Measurements from ENCODE around the gene TCEA3. TPM values are rescaled to one million over a fixed set of nuclear protein-coding genes. Genes with fewer than 3 reads are reported as not detected.

Gene TCEA3
- total RNA-seq, 1 donor from 2014 or later, result 6.6 TPM

DNA sequence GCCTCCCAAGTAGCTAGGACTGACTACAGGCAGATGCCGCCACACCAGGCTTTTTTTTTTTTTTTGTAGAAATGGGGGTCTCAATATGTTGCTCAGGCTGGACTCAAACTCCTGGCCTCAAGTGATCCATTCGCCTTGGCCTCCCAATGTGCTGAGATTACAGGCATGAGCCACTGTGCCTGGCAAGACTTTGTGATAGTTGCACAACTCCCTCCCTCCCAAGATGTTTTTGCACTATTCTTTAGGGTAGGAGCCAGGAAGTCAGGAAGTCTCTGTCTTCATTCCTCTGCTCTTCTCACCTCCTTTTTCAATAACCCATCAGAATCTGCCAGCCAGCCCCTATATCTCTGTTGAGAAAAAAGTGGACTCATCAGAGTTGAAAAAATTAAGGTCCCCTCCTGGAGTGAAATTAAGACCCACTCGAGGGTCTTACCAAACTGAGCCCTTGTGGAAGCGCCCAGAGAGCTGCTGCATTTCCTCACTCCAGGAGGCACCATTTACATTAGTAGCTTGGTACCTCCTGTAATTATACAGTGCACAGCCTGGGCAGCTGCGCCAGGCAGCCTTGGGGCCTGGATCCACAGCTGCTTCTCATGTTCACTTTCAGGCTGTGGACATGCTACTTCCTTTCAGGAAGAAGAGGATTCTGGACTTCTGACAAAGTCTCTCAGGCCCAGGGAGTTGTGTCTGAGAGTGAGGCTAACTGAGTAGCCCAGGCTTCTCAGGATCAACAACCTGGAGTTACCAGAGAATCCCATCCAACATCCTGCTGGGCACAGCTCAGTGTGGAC lies 24.0 kb downstream of the TCEA3 start:
- no peaks in the 10 kb centered on the region for H3K36me3 ChIP-seq (ENCODE audit: control insufficient read depth, insufficient read depth, low read length)
- FAIRE-seq, result no peak
- H3K27me3 ChIP-seq (ENCODE audit: control insufficient read depth, insufficient read depth, low read length), result no peaks in the 10 kb centered on the region
- DNase-seq (ENCODE audit: low read depth), result no peak
- TF ChIP-seq, protein P1, sequence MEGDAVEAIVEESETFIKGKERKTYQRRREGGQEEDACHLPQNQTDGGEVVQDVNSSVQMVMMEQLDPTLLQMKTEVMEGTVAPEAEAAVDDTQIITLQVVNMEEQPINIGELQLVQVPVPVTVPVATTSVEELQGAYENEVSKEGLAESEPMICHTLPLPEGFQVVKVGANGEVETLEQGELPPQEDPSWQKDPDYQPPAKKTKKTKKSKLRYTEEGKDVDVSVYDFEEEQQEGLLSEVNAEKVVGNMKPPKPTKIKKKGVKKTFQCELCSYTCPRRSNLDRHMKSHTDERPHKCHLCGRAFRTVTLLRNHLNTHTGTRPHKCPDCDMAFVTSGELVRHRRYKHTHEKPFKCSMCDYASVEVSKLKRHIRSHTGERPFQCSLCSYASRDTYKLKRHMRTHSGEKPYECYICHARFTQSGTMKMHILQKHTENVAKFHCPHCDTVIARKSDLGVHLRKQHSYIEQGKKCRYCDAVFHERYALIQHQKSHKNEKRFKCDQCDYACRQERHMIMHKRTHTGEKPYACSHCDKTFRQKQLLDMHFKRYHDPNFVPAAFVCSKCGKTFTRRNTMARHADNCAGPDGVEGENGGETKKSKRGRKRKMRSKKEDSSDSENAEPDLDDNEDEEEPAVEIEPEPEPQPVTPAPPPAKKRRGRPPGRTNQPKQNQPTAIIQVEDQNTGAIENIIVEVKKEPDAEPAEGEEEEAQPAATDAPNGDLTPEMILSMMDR (IDR thresholded peaks at IDR 0.05; ENCODE audit: insufficient read depth, low read length, severe bottlenecking), result no peak
- H3K4me3 ChIP-seq (ENCODE audit: low read depth, low read length), result no peak overlapping the region

DNA sequence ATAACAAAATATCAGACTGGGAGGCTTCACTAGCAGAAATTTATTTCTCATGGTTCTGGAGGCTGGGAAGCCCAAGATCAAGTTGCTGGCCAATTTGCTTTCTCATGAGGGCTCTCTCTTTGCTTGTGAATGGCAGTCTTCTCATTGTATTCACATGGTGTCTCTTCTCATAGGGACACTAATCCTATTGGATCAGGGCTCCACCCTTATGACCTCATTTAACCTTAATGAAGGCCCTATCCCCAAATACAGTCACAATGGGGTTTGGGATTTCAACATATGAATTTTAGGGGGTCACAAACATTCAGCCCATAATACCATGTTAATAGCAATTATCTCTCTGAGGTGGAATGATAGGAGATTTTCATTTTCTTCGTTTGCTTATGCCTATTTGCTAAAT lies 25.3 kb downstream of the TCEA3 start:
- TF ChIP-seq, protein P1 (IDR thresholded peaks at IDR 0.05; ENCODE audit: insufficient read depth, low read length, severe bottlenecking), result no peak
- no peak for DNase-seq (ENCODE audit: low read depth)
- Histone ChIP-seq H3K36me3 (ENCODE audit: control insufficient read depth, insufficient read depth, low read length) (no peaks in the 10 kb centered on the region), H3K4me3 (ENCODE audit: low read depth, low read length) (no peak overlapping the region), H3K27me3 (ENCODE audit: control insufficient read depth, insufficient read depth, low read length) (no peaks in the 10 kb centered on the region)
- FAIRE-seq, result no peak

DNA sequence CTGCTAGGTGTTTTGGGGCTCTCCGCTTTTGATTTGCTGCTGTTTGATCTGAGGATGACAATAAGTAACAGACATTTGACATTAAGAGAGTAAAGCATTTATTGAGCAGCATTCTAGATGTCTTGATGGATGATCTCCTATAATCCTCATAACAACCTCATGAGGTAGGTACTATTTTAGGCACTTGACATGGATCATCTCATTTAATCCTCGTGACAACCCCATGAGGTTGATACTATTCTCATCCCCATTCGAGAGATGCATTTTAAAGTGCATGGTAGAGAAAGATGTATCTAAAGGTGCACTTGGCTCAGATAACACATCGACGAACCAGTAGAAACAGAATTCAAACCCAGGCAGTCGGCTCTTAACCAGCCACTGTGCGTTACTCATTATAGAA lies 26.6 kb downstream of the TCEA3 start:
- no peak for FAIRE-seq
- Histone ChIP-seq H3K36me3 (ENCODE audit: control insufficient read depth, insufficient read depth, low read length) (no peaks in the 10 kb centered on the region), H3K4me3 (ENCODE audit: low read depth, low read length) (no peak overlapping the region), H3K27me3 (ENCODE audit: control insufficient read depth, insufficient read depth, low read length) (no peaks in the 10 kb centered on the region)
- no peak for DNase-seq (ENCODE audit: low read depth)
- TF ChIP-seq, protein P1 (IDR thresholded peaks at IDR 0.05; ENCODE audit: insufficient read depth, low read length, severe bottlenecking), result no peak

DNA sequence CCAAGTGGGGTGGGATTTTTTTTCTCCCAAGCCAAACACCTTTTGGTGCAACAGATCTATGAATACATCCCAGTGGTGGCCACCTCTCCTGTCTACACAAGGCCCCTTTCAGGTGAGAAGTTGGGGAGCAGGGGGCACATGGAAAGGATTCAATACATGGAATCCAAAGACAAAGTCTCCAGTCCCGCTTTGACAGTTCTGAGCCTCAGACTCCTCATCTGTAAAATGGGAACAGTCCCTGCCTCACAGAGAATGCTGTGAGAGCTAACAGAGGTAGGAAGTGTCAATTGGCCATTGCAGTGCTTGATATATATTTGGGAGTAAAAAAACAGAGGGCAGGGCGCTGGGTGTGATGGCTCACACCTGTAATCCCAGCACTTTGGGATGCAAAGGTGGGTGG lies 28.2 kb downstream of the TCEA3 start:
- no peaks in the 10 kb centered on the region for H3K27me3 ChIP-seq (ENCODE audit: control insufficient read depth, insufficient read depth, low read length)
- TF ChIP-seq, protein P1 (IDR thresholded peaks at IDR 0.05; ENCODE audit: insufficient read depth, low read length, severe bottlenecking), result no peak
- FAIRE-seq, result no peak
- H3K36me3 ChIP-seq (ENCODE audit: control insufficient read depth, insufficient read depth, low read length), result no peaks in the 10 kb centered on the region
- H3K4me3 ChIP-seq (ENCODE audit: low read depth, low read length), result no peak overlapping the region
- DNase-seq (ENCODE audit: low read depth), result no peak

DNA sequence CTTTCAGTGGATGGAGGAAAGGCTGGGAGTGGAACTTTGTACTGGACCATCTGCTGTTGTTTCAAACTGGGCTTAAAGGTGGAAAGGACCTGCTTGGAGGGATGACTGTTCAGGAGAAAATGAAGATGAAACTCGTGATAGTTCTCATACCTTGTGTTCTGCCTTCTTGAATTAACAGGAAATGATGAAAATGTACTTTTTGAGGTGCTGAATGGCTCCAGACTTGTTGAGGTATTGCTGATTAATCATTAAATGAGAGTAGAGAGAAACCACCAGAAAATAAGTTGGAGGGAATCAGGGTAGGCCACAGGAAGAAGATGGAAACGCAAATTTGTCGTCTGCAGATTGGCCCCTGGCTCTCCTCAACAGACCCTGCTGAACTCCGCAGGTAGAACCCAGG lies 28.7 kb downstream of the TCEA3 start:
- no peak overlapping the region for H3K4me3 ChIP-seq (ENCODE audit: low read depth, low read length)
- TF ChIP-seq, protein P1 (IDR thresholded peaks at IDR 0.05; ENCODE audit: insufficient read depth, low read length, severe bottlenecking), result no peak
- no peaks in the 10 kb centered on the region for H3K27me3 ChIP-seq (ENCODE audit: control insufficient read depth, insufficient read depth, low read length)
- FAIRE-seq, result no peak
- H3K36me3 ChIP-seq (ENCODE audit: control insufficient read depth, insufficient read depth, low read length), result no peaks in the 10 kb centered on the region
- peak; percentile 36 for DNase-seq (ENCODE audit: low read depth)
